Kidney epithelial cell (primary cell): ENCODE measurements around the gene SHISA9. TPM values are rescaled to one million over a fixed set of nuclear protein-coding genes. Genes with fewer than 3 reads are reported as not detected.

Experiments used
- DNase-seq: peaks from one replicate; pipeline ENCODE4 v3.0.0-alpha.2; 2010; ENCODE audit warnings: low read depth
- H3K27me3 ChIP-seq: 2 replicates; pipeline ENCODE4 v1.6.0; 2011; ENCODE audit warnings: low read length; ENCODE audit not compliant: control insufficient read depth, insufficient read depth
- H3K36me3 ChIP-seq: 2 replicates; pipeline ENCODE4 v1.5.1; 2011; ENCODE audit warnings: low read length; ENCODE audit not compliant: control insufficient read depth, insufficient read depth
- H3K4me3 ChIP-seq: 2 replicates; pipeline ENCODE4 v1.5.1; 2011; ENCODE audit warnings: low read depth, mild to moderate bottlenecking, control low read depth, low read length
- total RNA-seq: library from RNA; depleted of rRNA; stranded (reverse); fragments of >200 nt; gene quantifications from 2 replicates; pipeline ENCODE4 v1.2.3, GENCODE V29; 2015
- TF ChIP-seq, protein P1 (sequence below): IDR thresholded peaks from 2 replicates; pipeline ENCODE4 v1.5.1; 2011; ENCODE audit warnings: mild to moderate bottlenecking, moderate library complexity, low read length, control low read depth, inconsistent platforms; ENCODE audit not compliant: insufficient read depth, poor library complexity, severe bottlenecking

SHISA9 gene
- total RNA-seq, 1 donor from 2014 or later = 32.8 TPM

DNA sequence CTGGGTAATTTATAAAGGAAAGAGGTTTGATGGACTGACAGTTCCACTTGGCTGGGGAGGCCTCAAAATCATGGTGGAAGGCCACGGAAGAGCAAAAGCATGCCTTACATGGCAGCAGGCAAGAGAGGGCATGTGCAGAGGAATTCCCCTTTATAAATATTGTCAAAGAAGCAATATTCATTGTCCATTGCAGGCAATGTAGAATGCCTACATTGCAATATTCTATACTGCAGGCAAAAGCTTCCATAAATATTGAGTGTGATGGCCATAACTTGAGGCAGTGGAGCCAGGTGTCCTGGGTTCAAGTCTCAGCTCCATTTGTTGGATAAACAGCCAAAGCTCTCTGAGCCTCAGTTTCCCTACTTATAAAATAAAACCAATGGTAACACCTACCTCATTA lies 322.3 kb downstream of the SHISA9 start:
- DNase-seq = no peak
- TF ChIP-seq, protein P1, sequence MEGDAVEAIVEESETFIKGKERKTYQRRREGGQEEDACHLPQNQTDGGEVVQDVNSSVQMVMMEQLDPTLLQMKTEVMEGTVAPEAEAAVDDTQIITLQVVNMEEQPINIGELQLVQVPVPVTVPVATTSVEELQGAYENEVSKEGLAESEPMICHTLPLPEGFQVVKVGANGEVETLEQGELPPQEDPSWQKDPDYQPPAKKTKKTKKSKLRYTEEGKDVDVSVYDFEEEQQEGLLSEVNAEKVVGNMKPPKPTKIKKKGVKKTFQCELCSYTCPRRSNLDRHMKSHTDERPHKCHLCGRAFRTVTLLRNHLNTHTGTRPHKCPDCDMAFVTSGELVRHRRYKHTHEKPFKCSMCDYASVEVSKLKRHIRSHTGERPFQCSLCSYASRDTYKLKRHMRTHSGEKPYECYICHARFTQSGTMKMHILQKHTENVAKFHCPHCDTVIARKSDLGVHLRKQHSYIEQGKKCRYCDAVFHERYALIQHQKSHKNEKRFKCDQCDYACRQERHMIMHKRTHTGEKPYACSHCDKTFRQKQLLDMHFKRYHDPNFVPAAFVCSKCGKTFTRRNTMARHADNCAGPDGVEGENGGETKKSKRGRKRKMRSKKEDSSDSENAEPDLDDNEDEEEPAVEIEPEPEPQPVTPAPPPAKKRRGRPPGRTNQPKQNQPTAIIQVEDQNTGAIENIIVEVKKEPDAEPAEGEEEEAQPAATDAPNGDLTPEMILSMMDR = no peak
- H3K36me3 ChIP-seq = no peaks in the 10 kb centered on the region
- no peaks in the 10 kb centered on the region for H3K27me3 ChIP-seq
- H3K4me3 ChIP-seq = no peak overlapping the region

DNA sequence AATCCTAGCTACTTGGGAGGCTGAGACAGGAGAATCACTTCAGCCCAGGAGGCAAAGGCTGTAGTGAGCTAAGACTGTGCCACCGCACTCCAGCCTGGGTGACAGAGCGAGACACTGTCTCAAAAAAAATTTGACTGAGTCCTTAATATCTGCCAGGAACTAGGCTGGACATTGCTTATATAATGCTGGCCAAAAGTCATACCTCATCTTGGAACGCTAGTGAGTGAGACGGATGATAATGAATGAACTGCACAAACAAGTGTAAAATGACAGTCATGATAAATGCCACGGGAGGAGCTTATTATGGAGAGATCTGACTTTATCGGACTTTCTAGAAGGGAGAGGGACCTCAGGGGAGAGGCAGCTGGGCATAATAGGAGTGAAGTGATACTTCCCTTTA lies 327.6 kb downstream of the SHISA9 start:
- H3K36me3 ChIP-seq = no peaks in the 10 kb centered on the region
- no peak overlapping the region for H3K4me3 ChIP-seq
- H3K27me3 ChIP-seq = no peaks in the 10 kb centered on the region
- TF ChIP-seq, protein P1 = no peak
- DNase-seq = no peak

DNA sequence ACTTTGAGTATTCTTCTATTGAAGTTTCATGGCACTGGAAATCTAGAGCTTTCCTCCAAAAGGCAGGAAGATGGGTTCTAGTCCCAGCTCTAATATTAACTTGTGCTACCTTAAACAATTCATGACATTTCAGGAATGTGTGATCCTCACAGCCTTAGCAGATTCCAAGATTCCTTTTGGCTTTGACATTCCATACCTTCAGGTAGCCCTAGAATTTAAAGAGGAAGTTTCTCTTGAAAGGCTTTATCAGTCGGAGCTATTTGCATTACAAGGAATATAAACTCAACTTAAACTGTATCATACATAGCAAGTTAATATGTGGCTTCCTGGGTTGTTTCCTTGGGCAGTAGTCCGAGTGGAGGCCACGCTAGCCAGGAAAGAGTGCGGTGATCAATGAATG lies 330.0 kb downstream of the SHISA9 start:
- TF ChIP-seq, protein P1 = no peak
- no peak for DNase-seq
- no peaks in the 10 kb centered on the region for H3K27me3 ChIP-seq
- no peak overlapping the region for H3K4me3 ChIP-seq
- no peaks in the 10 kb centered on the region for H3K36me3 ChIP-seq

DNA sequence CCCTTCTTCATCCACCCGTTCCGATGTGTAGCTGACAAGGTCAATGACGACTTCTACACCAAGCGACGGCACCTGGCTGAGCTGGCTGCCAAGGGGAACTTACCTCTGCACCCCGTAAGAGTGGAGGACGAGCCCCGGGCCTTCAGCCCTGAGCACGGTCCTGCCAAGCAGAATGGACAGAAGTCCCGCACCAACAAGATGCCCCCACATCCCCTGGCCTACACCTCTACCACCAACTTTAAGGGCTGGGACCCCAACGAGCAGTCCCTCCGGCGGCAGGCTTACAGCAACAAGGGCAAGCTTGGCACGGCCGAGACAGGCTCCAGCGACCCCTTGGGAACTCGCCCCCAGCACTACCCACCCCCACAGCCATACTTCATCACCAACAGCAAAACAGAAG lies 333.6 kb downstream of the SHISA9 start:
- Histone ChIP-seq H3K36me3 (no peaks in the 10 kb centered on the region), H3K4me3 (no peak overlapping the region), H3K27me3 (no peaks in the 10 kb centered on the region)
- TF ChIP-seq, protein P1 = no peak
- DNase-seq = no peak

DNA sequence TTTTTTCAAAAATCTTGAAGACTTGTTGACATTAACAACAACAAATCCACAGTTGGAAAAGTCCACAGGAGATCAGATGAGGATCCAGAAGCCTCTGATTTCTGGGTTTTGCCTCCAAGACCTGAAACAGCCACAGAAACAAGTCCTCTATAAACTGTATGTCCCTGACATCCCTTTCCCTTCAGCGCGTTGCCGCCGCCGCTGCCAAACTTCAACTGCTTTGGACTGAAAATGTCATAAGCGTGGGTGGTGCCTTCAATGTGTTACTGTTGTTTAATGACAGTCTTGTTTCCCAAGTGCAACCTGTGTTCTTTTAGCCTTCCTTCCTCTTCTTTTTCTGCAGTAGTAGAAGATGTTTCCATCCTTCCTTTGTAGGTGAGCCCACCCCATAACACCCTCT lies 334.9 kb downstream of the SHISA9 start:
- TF ChIP-seq, protein P1 = no peak
- DNase-seq = no peak
- Histone ChIP-seq H3K36me3 (no peaks in the 10 kb centered on the region), H3K27me3 (no peaks in the 10 kb centered on the region), H3K4me3 (no peak overlapping the region)

DNA sequence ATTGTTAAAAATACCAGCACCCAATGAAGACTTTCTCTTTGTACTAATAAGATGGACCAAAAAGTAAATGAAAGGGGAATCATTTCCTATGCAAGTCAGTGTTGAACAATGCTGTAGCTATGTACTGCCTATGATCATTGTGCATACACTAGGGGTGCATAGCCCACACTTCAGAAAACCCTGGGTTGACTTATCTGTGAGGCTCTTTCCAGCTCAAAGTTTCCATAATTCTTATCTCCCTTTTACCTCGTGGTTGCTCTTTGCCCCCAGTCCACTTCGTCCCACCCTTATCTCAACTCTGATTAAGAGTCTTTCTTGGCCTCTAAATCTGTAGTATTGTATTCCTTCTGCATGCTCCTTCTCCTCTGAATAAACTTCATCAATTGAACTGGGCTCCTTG lies 336.8 kb downstream of the SHISA9 start:
- TF ChIP-seq, protein P1 = no peak
- DNase-seq = no peak

More for the DNA sequence above, 336.8 kb downstream of the SHISA9 start:
- H3K27me3 ChIP-seq = no peaks in the 10 kb centered on the region
- H3K36me3 ChIP-seq = no peaks in the 10 kb centered on the region
- H3K4me3 ChIP-seq = no peak overlapping the region
